Liver (tissue), 9 donors: Measurements from ENCODE around the gene MLX. TPM values are rescaled to one million over a fixed set of nuclear protein-coding genes. Genes with fewer than 3 reads are reported as not detected.
A peak's percentile ranks its signal among the peaks of the same experiment; 100 is the strongest.

Experiments used
- DNase-seq: peaks from one replicate; pipeline ENCODE4 v3.0.0-alpha.2; 2017; ENCODE audit warnings: low spot score
- H3K27ac ChIP-seq, 2 donors: one replicate each; pipeline ENCODE4 v1.7.0; 2013; ENCODE audit warnings: inconsistent platforms in 2 of 2, low read length in 2 of 2, control low read depth in 1 of 2, low read depth in 1 of 2, mild to moderate bottlenecking in 1 of 2
- H3K27me3 ChIP-seq, 4 donors: one replicate each; pipeline versions ENCODE4 v1.6.1 to v1.7.0; 2013; ENCODE audit warnings: low read length in 3 of 4, inconsistent platforms in 1 of 4, mild to moderate bottlenecking in 1 of 4, moderate library complexity in 1 of 4; ENCODE audit not compliant: control insufficient read depth in 4 of 4, insufficient read depth in 4 of 4
- H3K36me3 ChIP-seq, 4 donors: one replicate each; pipeline versions ENCODE4 v1.6.1 to v1.7.0; 2013; ENCODE audit warnings: low read length in 3 of 4, mild to moderate bottlenecking in 3 of 4, low read depth in 1 of 4, moderate library complexity in 1 of 4; ENCODE audit not compliant: control insufficient read depth in 4 of 4, insufficient read depth in 3 of 4
- H3K4me1 ChIP-seq, 4 donors: one replicate each; pipeline versions ENCODE4 v1.6.1 to v1.7.0; 2013; ENCODE audit warnings: low read length in 3 of 4, mild to moderate bottlenecking in 3 of 4, moderate library complexity in 1 of 4; ENCODE audit not compliant: control insufficient read depth in 4 of 4, insufficient read depth in 4 of 4
- H3K4me3 ChIP-seq, 3 donors: one replicate each; pipeline versions ENCODE4 v1.6.1 to v1.7.0; 2013; ENCODE audit warnings: low read length in 3 of 3, control low read depth in 1 of 3, low read depth in 1 of 3, mild to moderate bottlenecking in 1 of 3
- H3K9ac ChIP-seq, 2 donors: one replicate each; pipeline ENCODE4 v1.7.0; 2013; ENCODE audit warnings: low read length in 2 of 2, mild to moderate bottlenecking in 2 of 2, moderate library complexity in 2 of 2, control low read depth in 1 of 2, low read depth in 1 of 2
- H3K9me3 ChIP-seq, 4 donors: one replicate each; pipeline versions ENCODE4 v1.6.1 to v1.7.0; 2013; ENCODE audit warnings: low read length in 3 of 4; ENCODE audit not compliant: control insufficient read depth in 4 of 4
- ATF3 ChIP-seq: IDR thresholded peaks from 2 replicates; pipeline ENCODE4 v1.6.1; 2016; ENCODE audit warnings: antibody characterized with exemption
- CTCF ChIP-seq: fragments of 150-350 bp; IDR thresholded peaks from 2 replicates; pipeline ENCODE4 v1.5.1; 2017; ENCODE audit warnings: improper control_type of control experiment, low read depth, low read length; ENCODE audit not compliant: missing input control
- EGR1 ChIP-seq, 2 donors: IDR thresholded peaks; 2 replicates each; pipeline ENCODE4 v1.6.1; 2016 to 2018; ENCODE audit warnings: antibody characterized with exemption in 2 of 2, low read depth in 2 of 2
- FOXA1 ChIP-seq: IDR thresholded peaks from 2 replicates; pipeline ENCODE4 v1.6.1; 2016; ENCODE audit warnings: antibody characterized with exemption
- FOXA2 ChIP-seq: IDR thresholded peaks from 2 replicates; pipeline ENCODE4 v1.6.1; 2016; ENCODE audit warnings: antibody characterized with exemption
- GABPA ChIP-seq, 2 donors: IDR thresholded peaks in 1 of 2; conservative IDR thresholded peaks in 1 of 2; 2 replicates each; pipeline ENCODE4 v1.6.1; 2016; ENCODE audit warnings: antibody characterized with exemption in 2 of 2, mild to moderate bottlenecking in 1 of 2, moderate library complexity in 1 of 2
- HNF4A ChIP-seq, 2 donors: conservative IDR thresholded peaks; 2 replicates each; pipeline ENCODE4 v1.6.1; 2016; ENCODE audit warnings: antibody characterized with exemption in 2 of 2, mild to moderate bottlenecking in 2 of 2
- HNF4G ChIP-seq: IDR thresholded peaks from 2 replicates; pipeline ENCODE4 v1.6.1; 2016; ENCODE audit warnings: antibody characterized with exemption
- JUND ChIP-seq, 2 donors: IDR thresholded peaks; 2 replicates each; pipeline ENCODE4 v1.6.1; 2016; ENCODE audit warnings: antibody characterized with exemption in 2 of 2
- MAX ChIP-seq: IDR thresholded peaks from 2 replicates; pipeline ENCODE4 v1.6.1; 2016; ENCODE audit warnings: antibody characterized with exemption
- NR2F2 ChIP-seq: IDR thresholded peaks from 2 replicates; pipeline ENCODE4 v1.6.1; 2016; ENCODE audit warnings: antibody characterized with exemption
- RAD21 ChIP-seq, 2 donors: IDR thresholded peaks; 2 replicates each; pipeline ENCODE4 v1.6.1; 2016; ENCODE audit warnings: antibody characterized with exemption in 2 of 2, mild to moderate bottlenecking in 2 of 2
- REST ChIP-seq: IDR thresholded peaks from 2 replicates; pipeline ENCODE4 v1.6.1; 2016; ENCODE audit warnings: antibody characterized with exemption, mild to moderate bottlenecking
- RXRA ChIP-seq, 2 donors: IDR thresholded peaks; 2 replicates each; pipeline ENCODE4 v1.6.1; 2017 to 2018; ENCODE audit warnings: antibody characterized with exemption in 2 of 2, mild to moderate bottlenecking in 1 of 2
- SP1 ChIP-seq: IDR thresholded peaks from 2 replicates; pipeline ENCODE4 v1.6.1; 2018; ENCODE audit warnings: antibody characterized with exemption, mild to moderate bottlenecking
- TAF1 ChIP-seq: conservative IDR thresholded peaks from 2 replicates; pipeline ENCODE4 v1.6.1; 2016; ENCODE audit warnings: antibody characterized with exemption, mild to moderate bottlenecking
- YY1 ChIP-seq: IDR thresholded peaks from 2 replicates; pipeline ENCODE4 v1.6.1; 2016; ENCODE audit warnings: antibody characterized with exemption, mild to moderate bottlenecking
- ZBTB33 ChIP-seq: IDR thresholded peaks from 2 replicates; pipeline ENCODE4 v1.6.1; 2016; ENCODE audit warnings: antibody characterized with exemption
- WGBS: extraction: QIAGEN DNeasy Blood & Tissue Kit; methylation state at CpG from one replicate; pipeline ENCODE4 v1.1.7; 2013; 5-methylcytosine and 5-hydroxymethylcytosine counted together
- polyA plus RNA-seq, 2 donors: library from polyadenylated mRNA; stranded (reverse) in 1 of 2; unstranded in 1 of 2; fragments of 200-250 nt in 1 of 2; fragments of >200 nt in 1 of 2; fragmentation: Nextera tagmentation in 1 of 2; extraction: Ambion mirVana in 1 of 2; gene quantifications; one replicate each; pipeline versions ENCODE4 v1.2.1 to v1.2.3, GENCODE V29; 2013 to 2015
- total RNA-seq, 2 donors: library from RNA; depleted of rRNA; stranded (reverse); fragments of >200 nt; gene quantifications; one replicate each; pipeline ENCODE4 v1.2.3, GENCODE V29; 2014
- donor health status: healthy.
- donor health status: healthy.
- donor health status: healthy.
- donor health status: healthy.
- donor health status: healthy.

The MLX gene
- total and polyA plus RNA-seq, 4 donors = 19.4 to 40.0 (median 32.1) TPM

GRCh38 chr17:42536048-42536371 lies 30.9 kb upstream of the MLX start, which contains the start of gene NAGLU:
NAGLU (plus strand) TSS chr17:42536241; CDS start chr17:42536273, 32 bp downstream.
- Histone ChIP-seq H3K4me1 (peaks cover 15 to 37% (median 28%) of the 10 kb centered on the region in 4 donors), H3K36me3 (peaks cover 0 to 13% (median 6%) of the 10 kb centered on the region in 4 donors), H3K9ac (peak within 1 kb of the TSS; percentile 72 to 96), H3K27me3 (no peaks in the 10 kb centered on the region), H3K4me3 (peak within 1 kb of the TSS; percentile 59 to 81 (median 80)), H3K9me3 (no peaks in the 10 kb centered on the region), H3K27ac (peak within 1 kb of the TSS; percentile 91 to 96)
- WGBS = under 1% methylated on average over 40 of the region's 40 CpGs
- TF ChIP-seq FOXA1 (no peak), CTCF (no peak), MAX (peak; percentile 64), RAD21 (IDR thresholded peaks at IDR 0.05) (no peak), RXRA (IDR thresholded peaks at IDR 0.05) (peak; percentile 46 to 62), SP1 (peak; percentile 3), FOXA2 (no peak), ATF3 (no peak), TAF1 (no peak), HNF4A (conservative IDR thresholded peaks at IDR 0.05) (peak in 1 of 2 donors; percentile 15), REST (no peak), GABPA (IDR thresholded peaks at IDR 0.05 in 1 of 2, conservative IDR thresholded peaks at IDR 0.05 in 1 of 2) (no peak), JUND (IDR thresholded peaks at IDR 0.05) (no peak), ZBTB33 (peak; percentile 22), EGR1 (IDR thresholded peaks at IDR 0.05; ENCODE audit: low read depth in 2 of 2) (no peak), NR2F2 (peak; percentile 56), YY1 (peak; percentile 27), HNF4G (no peak)
- peak; percentile 96 for DNase-seq
